GM12878 (cell line): ENCODE data around the gene USF1. TPM values are rescaled to one million over a fixed set of nuclear protein-coding genes. Genes with fewer than 3 reads are reported as not detected.

Experiments
- ATF2 ChIP-seq: IDR thresholded peaks from 2 replicates; pipeline ENCODE4 v1.6.1; 2012; ENCODE audit warnings: low read length, inconsistent platforms
- BRCA1 ChIP-seq: IDR thresholded peaks from 2 replicates; pipeline ENCODE4 v1.6.1; 2011; ENCODE audit warnings: low read depth, low read length, improper control_type of control experiment
- ESRRA ChIP-seq: IDR thresholded peaks from 2 replicates; pipeline ENCODE4 v1.6.1; 2012; ENCODE audit warnings: mild to moderate bottlenecking, low read length, improper control_type of control experiment
- GABPA ChIP-seq: IDR thresholded peaks from 2 replicates; pipeline ENCODE4 v1.6.1; 2014; ENCODE audit warnings: antibody characterized with exemption, low read depth, mild to moderate bottlenecking, inconsistent platforms
- HDAC6 ChIP-seq: fragments of 200-600 bp; sonication (generic); IDR thresholded peaks from one replicate; pipeline ENCODE4 v1.8.0; 2017; ENCODE audit warnings: antibody characterized with exemption; ENCODE audit not compliant: unreplicated experiment
- HDGF ChIP-seq: fragments of 450-650 bp; IDR thresholded peaks from 2 replicates; pipeline ENCODE4 v1.6.1; 2016; ENCODE audit warnings: antibody characterized with exemption
- IRF3 ChIP-seq: fragments of 450-650 bp; IDR thresholded peaks from 2 replicates; pipeline ENCODE4 v1.6.1; 2014; ENCODE audit warnings: mild to moderate bottlenecking
- IRF5 ChIP-seq: fragments of 450-650 bp; IDR thresholded peaks from 2 replicates; pipeline ENCODE4 v1.6.1; 2017; ENCODE audit warnings: borderline replicate concordance
- KLF5 ChIP-seq: fragments of 450-650 bp; IDR thresholded peaks from 2 replicates; pipeline ENCODE4 v1.6.1; 2014; ENCODE audit warnings: mild to moderate bottlenecking; ENCODE audit not compliant: partially characterized antibody
- MEF2A ChIP-seq: IDR thresholded peaks from 2 replicates; pipeline ENCODE4 v1.6.1; 2011; ENCODE audit warnings: low read depth, mild to moderate bottlenecking, low read length, moderate library complexity; ENCODE audit not compliant: insufficient read depth
- MTA2 ChIP-seq: fragments of 450-650 bp; IDR thresholded peaks from 2 replicates; pipeline ENCODE4 v1.6.1; 2016; ENCODE audit warnings: low read depth, mild to moderate bottlenecking, moderate library complexity
- NBN ChIP-seq: fragments of 450-650 bp; IDR thresholded peaks from 2 replicates; pipeline ENCODE4 v1.6.1; 2016
- NFYB ChIP-seq: IDR thresholded peaks from 2 replicates; pipeline ENCODE4 v1.6.1; 2011; ENCODE audit warnings: low read depth, mild to moderate bottlenecking, low read length, improper control_type of control experiment, moderate library complexity; ENCODE audit not compliant: insufficient read depth
- NKRF ChIP-seq: fragments of 450-650 bp; conservative IDR thresholded peaks from 2 replicates; pipeline ENCODE4 v1.6.1; 2017; ENCODE audit warnings: mild to moderate bottlenecking, moderate library complexity
- PRDM15 ChIP-seq: fragments of 450-650 bp; formaldehyde crosslinking; IDR thresholded peaks from 2 replicates; pipeline ENCODE4 v1.4.0; 2020; ENCODE audit warnings: mild to moderate bottlenecking, moderate library complexity
- RB1 ChIP-seq: fragments of 450-650 bp; formaldehyde crosslinking; IDR thresholded peaks from 2 replicates; pipeline ENCODE4 v1.6.1; 2017; ENCODE audit warnings: mild to moderate bottlenecking, borderline replicate concordance
- SREBF1 ChIP-seq: IDR thresholded peaks from 2 replicates; pipeline ENCODE4 v1.6.1; 2012; ENCODE audit warnings: mild to moderate bottlenecking, low read length
- SRF ChIP-seq, 2 experiments: IDR thresholded peaks; 2 replicates each; pipeline ENCODE4 v1.6.1; 2011; ENCODE audit warnings: low read depth in 2 of 2, low read length in 2 of 2, mild to moderate bottlenecking in 1 of 2, moderate library complexity in 1 of 2
- TCF3 ChIP-seq: IDR thresholded peaks from 2 replicates; pipeline ENCODE4 v1.6.1; 2012; ENCODE audit warnings: low read depth, mild to moderate bottlenecking, low read length, borderline replicate concordance; ENCODE audit not compliant: insufficient read depth
- polyA plus RNA-seq, 11 experiments: library from polyadenylated mRNA; depleted of rRNA in 4 of 11; unstranded in 6 of 11; stranded (reverse) in 5 of 11; fragments of >200 nt; fragmentation: Nextera tagmentation in 4 of 11; fragmentation: Illumina TruSeq in 1 of 11; extraction: Ambion mirVana in 4 of 11; extraction: Trizol in 1 of 11; gene quantifications; 1 replicate in 1 of 11; 2 replicates in 10 of 11; pipeline versions ENCODE4 v1.2.1 to v1.2.3, GENCODE V29; 2011 to 2016; ENCODE audit warnings: inconsistent platforms in 2 of 11, missing spikeins in 2 of 11, low read depth in 1 of 11
- total RNA-seq, 4 experiments: library from RNA; depleted of rRNA in 3 of 4; stranded (reverse); fragments of >200 nt in 3 of 4; fragmentation: Illumina TruSeq in 1 of 4; extraction: Trizol in 1 of 4; gene quantifications; 2 replicates each; pipeline versions ENCODE4 v1.2.1 to v1.2.3, GENCODE V29; 2013 to 2021

USF1 gene
- total and polyA plus RNA-seq, 10 of the 15 experiments (the other 5 are each of a cell fraction or from before 2014, with no cell fraction given), result 9.4 to 92.1 (median 53.5) TPM

- TF ChIP-seq KLF5 (no peak), PRDM15 (CRISPR knock-in tag) (no peak), BRCA1 (no peak), NFYB (no peak), IRF5 (no peak), MTA2 (no peak; the same call in 1 of the 2 replicates), IRF3 (no peak), HDGF (no peak), GABPA (no peak), RB1 (no peak), SREBF1 (no peak), SRF (IDR thresholded peaks at IDR 0.05; ENCODE audit: low read depth in 2 of 2, low read length in 2 of 2) (no peak), HDAC6 (no peak), MEF2A (no peak), ESRRA (no peak), TCF3 (0 out of 2 replicates have a peak, but pooled peaks have one; percentile 11), NBN (peak; percentile 54; the same call in 1 of the 2 replicates), ATF2 (no peak), NKRF (peak; percentile 49)
These were observed 25.1 kb downstream of the USF1 start, which contains the start of gene F11R (continued) for GRCh38 chr1:161020509-161021164.
